SK-N-SH treated with all-trans-retinoic acid at 6 μM for 48 hours (cell line): ENCODE measurements around the gene GPBP1.

Source experiments
- ARNTL ChIP-seq: fragments of 450-650 bp; formaldehyde crosslinking; IDR thresholded peaks from 2 replicates; pipeline ENCODE4 v1.5.0; 2020; ENCODE audit warnings: low read depth, mild to moderate bottlenecking, moderate library complexity, borderline replicate concordance
- GLIS3 ChIP-seq: fragments of 250-450 bp; sonication (Bioruptor Pico); IDR thresholded peaks from 2 replicates; pipeline ENCODE4 v1.5.0; 2020; ENCODE audit warnings: mild to moderate bottlenecking, moderate library complexity
- PPARA ChIP-seq: fragments of 250-450 bp; sonication (Bioruptor Pico); IDR thresholded peaks from 2 replicates; pipeline ENCODE4 v1.5.0; 2020; ENCODE audit warnings: mild to moderate bottlenecking, borderline replicate concordance
- RARB ChIP-seq: fragments of 250-450 bp; sonication (Bioruptor Pico); IDR thresholded peaks from 2 replicates; pipeline ENCODE4 v1.8.0; 2021; ENCODE audit warnings: mild to moderate bottlenecking, moderate library complexity
- TF ChIP-seq, protein P1 (sequence below): fragments of 250-450 bp; sonication (Bioruptor Pico); IDR thresholded peaks from 2 replicates; pipeline ENCODE4 v1.5.1; 2020; ENCODE audit warnings: low read depth, mild to moderate bottlenecking, moderate library complexity

DNA sequence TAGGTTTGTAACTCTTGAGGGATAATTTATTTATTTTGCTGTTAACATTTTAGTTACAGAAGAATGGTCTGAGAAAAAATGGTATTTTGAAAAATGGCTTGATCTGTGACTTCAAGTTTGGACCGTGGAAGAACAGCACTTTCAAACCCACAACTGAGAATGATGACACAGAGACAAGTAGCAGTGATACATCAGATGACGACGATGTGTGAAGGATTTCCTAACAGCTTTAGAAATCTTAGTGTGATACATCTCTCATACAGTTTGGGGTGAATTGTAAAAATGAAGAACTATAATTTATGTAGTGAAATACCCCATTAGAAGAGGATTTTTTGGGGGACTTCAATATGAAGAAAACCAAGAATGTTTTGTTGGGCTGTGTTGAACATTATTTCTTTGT is 88.7 kb downstream of the GPBP1 start:
- TF ChIP-seq, protein P1, sequence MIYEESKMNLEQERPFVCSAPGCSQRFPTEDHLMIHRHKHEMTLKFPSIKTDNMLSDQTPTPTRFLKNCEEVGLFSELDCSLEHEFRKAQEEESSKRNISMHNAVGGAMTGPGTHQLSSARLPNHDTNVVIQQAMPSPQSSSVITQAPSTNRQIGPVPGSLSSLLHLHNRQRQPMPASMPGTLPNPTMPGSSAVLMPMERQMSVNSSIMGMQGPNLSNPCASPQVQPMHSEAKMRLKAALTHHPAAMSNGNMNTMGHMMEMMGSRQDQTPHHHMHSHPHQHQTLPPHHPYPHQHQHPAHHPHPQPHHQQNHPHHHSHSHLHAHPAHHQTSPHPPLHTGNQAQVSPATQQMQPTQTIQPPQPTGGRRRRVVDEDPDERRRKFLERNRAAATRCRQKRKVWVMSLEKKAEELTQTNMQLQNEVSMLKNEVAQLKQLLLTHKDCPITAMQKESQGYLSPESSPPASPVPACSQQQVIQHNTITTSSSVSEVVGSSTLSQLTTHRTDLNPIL (CRISPR knock-in tag): no peak
- TF ChIP-seq GLIS3 (CRISPR knock-in tag) (no peak), RARB (CRISPR knock-in tag) (no peak), PPARA (CRISPR knock-in tag) (no peak), ARNTL (CRISPR knock-in tag) (no peak)
